ENCODE measurements around the gene PLCG2. TPM values are rescaled to one million over a fixed set of nuclear protein-coding genes. Genes with fewer than 3 reads are reported as not detected.

The PLCG2 gene
- 47.6 TPM for total RNA-seq

GRCh38 chr16:81778861-81779535, at the start of gene PLCG2:
Gene PLCG2, plus strand, starts transcription at chr16:81779291. Its CDS starts 6,699 bp downstream, at chr16:81785990.

GRCh38 chr16:82011199-82011641, 232.1 kb downstream of the PLCG2 start, which contains the start of gene SDR42E1:
Gene SDR42E1, minus strand, starts transcription at chr16:82011470. Its CDS starts 10,612 bp downstream, at chr16:82000858.

Other genes with a start within 250 kb of the PLCG2 start
- gene SDR42E1, start 232.2 kb downstream of the PLCG2 start, total RNA-seq = 8.9 TPM

Measured in metanephros (tissue), 1 donor.